HG02884 (cell line): Measurements from ENCODE around the gene MAGOH.
"Not testable (repeated sequence)": the region's sequence is repeated elsewhere in the genome, so short reads cannot be mapped to it uniquely, and the experiment has no call there.

Experiments used
- ATAC-seq: cut with Tn5 transposase; IDR thresholded peaks from one replicate; pipeline ENCODE4 v1.9.1; 2021; ENCODE audit warnings: mild to moderate bottlenecking, moderate library complexity; ENCODE audit not compliant: unreplicated experiment

Gene MAGOH

GRCh38 chr1:53238197-53239155 lies at the start of gene MAGOH:
TSS of gene MAGOH (minus strand) at chr1:53238518. CDS start at chr1:53238448, 70 bp downstream.
- peak; percentile 99 for ATAC-seq

GRCh38 chr1:53286955-53287354 lies 48.6 kb upstream of the MAGOH start:
- ATAC-seq: no peak

GRCh38 chr1:53285969-53286760 lies 47.8 kb upstream of the MAGOH start:
- ATAC-seq: no peak

DNA sequence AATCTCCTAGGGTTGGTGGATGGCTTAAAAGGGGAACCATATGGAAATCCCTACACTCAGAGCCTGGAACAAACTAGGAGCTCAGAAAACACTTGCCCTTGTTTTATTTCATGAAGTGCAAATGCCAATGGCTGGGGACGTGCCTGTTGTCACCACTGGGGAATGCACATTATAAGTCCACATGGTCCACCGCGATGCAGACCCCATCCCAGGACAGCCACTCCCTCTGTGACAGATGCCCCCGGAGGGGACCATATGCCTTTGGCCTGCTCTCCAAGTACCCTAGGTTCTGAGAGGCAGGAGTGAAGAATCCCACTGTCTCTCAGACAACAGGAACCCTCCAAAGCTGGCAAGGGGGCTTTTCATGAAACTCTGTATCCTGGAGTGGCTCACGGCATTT lies 47.2 kb upstream of the MAGOH start:
- ATAC-seq: no peak

- no peak for ATAC-seq
Measured at GRCh38 chr1:53284224-53285020, 46.1 kb upstream of the MAGOH start.

- ATAC-seq: not testable (repeated sequence)
Measured at GRCh38 chr1:53283156-53283555, 44.8 kb upstream of the MAGOH start.

- no peak for ATAC-seq
Measured at GRCh38 chr1:53281133-53281532, 42.8 kb upstream of the MAGOH start.

GRCh38 chr1:53280496-53280895 lies 42.2 kb upstream of the MAGOH start:
- ATAC-seq: no peak

DNA sequence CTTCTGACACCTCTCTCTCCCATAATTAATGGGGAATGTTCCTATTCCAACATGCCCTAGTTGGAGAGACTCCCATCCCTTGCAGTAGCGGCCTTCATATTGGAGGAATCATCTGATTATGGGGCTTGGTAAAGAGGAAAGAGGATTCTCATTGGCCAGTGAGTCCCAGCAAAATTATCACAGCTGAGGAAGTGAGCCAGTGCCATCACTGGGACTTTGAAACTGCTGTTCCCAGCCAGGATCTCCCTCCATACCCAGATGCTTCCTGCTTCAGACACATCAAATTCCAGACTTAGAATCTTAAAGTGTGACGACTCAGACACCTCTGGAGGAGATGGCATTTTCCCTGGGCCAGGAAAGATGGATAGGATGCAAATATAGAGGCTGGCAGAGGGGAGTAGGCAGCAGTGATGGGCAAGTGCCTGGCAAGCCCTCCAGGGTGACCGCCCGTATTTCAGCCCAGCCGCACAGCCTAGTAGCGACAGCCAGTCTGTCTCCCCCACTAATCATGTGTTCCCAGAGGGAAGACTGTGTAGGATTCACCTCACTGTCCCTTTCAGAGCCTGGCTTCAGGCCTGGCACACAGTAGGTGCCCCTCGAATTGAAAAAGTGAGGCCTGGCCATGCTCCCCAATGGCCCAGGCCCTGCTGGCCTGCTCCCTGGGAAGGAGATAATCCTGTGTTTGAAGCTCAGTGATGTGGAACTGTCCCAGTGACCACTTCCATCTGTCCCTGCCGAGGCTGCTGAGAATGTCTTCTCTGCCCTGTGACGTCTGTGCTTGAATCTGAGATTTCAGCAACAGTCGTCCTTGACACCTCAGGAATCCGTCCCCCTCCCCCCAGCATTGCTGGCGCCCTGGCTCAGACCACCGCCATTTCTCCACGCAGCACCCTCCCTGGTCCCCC lies 41.2 kb upstream of the MAGOH start:
- no peak for ATAC-seq

DNA sequence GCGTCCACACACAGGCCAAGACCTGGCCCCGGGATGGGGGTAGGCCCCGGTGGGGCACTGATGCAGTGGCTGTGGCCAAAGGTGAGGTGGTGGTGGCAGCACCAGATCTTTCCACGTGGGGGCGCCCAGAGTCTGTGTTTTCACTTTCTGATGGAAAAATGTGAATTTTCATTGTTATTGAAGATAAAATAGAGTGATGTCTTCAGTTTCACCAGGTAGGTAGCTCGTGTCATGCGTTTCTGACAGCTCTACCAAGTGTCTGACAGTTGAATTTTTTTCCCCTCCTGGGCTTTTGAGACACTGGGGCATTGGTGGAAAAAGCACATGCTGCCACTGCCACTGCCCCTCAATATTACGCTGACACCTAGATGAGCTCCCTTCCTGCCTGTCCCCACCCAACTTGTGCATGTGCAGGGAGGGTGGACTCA lies 40.0 kb upstream of the MAGOH start:
- no peak for ATAC-seq

DNA sequence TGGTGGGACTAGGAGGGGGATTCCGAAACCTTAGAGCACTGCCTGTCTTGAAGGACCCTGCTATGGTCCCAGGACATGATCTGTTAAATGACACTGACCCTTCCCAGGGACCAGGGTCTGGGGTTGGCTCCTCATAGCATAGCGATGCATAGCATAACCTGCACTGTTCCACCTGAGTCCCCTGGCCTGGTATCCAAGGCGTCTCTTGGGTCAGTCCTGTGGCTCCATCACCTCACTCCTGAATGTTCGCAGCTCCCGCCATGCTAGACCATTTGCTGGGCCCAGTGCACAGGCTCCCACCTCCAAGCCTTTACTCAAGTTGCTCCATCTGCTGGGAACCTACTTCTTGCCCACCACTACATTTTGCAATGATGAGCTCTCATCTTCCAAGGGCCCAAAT lies 39.0 kb upstream of the MAGOH start:
- no peak for ATAC-seq

GRCh38 chr1:53276902-53277281 lies 38.6 kb upstream of the MAGOH start:
- no peak for ATAC-seq

DNA sequence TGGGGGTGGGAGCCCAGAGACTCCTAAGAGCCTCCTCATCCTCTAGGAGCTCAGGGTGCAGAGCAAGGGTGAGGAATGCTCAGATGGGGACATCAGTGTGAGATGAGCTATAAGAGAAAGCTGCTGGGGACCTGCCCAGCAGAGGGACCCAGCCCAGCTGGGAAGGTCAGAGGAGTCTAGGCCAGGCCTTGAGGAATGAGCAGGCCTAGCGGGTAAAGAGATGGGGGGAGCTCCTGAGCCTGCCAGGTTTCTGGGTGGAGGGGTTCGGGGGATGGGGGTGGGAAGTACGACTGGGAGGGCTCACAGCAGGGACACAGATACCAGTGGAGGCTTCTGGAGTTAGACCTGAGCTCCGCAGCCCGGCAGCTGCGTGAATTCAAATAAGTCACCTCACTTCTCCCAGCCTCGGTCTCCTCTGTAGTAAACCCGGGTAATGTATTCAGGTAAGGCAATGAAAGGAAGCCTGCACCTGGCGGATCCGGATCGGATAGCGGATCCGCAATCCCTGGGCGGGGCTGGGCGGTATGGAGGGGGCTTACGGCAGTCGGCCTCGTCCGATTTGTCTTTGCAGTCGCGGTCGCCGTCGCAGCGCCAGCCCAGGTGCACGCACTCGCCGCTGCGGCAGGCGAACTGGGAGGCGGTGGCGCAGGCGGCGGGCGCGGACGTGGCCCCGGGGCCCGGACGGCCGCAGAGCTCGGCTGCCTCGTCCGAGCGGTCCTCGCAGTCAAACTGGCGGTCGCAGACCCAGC lies 38.0 kb upstream of the MAGOH start:
- ATAC-seq: no peak

GRCh38 chr1:53275566-53275965 lies 37.2 kb upstream of the MAGOH start:
- no peak for ATAC-seq

DNA sequence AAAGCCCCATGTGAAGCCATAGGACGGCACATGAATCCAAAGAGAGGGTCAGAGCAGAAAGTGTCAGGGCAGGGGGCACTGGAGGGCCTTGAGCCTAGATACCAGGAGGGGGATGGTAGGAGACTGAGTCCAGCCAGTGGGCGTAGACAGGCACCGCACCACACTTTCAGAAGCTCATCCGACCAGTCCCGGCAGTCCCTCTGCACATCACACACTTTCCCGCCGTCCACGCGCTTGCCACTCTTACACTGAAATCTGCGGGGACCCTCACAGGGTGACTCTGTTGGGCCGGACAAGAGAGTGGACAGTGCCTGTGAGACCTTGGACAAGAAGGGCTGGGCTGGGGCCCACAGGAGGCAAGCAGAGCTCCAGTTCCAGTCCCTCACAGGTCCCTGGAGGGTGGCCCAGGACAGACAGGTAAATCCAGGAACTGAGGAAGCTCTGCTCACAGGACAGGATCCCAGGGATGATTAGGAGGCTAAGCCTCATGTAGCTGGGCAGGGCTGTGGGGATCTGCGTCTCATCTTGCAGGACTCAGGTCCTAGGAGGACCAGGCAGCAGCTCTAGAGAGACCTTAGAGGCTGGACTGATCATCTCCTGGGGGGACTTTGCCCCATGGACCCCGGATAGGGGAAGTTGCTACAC lies 36.3 kb upstream of the MAGOH start:
- ATAC-seq: no peak

GRCh38 chr1:53274026-53274425 lies 35.7 kb upstream of the MAGOH start:
- ATAC-seq: no peak

GRCh38 chr1:53273526-53273925 lies 35.2 kb upstream of the MAGOH start:
- ATAC-seq: no peak

DNA sequence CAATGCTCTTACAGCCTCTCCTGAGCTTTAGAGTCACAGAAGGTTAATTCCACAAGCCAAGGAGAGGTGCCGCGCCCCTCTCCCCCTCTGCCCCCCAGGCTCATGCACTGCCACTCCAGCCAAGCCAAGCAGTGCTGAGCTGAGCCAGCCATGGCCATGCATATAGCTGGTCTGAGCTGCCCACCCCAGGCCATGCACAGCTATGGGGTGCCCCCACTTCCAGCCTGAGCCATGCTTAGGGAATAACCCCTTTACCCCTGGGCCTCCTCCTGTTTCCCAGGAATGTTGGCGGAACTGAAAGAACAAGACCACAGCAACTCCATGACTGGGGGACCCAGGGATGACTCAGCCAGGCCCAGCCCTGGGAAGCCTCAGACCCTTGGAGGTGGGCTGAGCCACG lies 34.0 kb upstream of the MAGOH start:
- no peak for ATAC-seq
